HG03521 (cell line): ENCODE data around the gene CALCA.
"Not testable (repeated sequence)": the region's sequence is repeated elsewhere in the genome, so short reads cannot be mapped to it uniquely, and the experiment has no call there.

Experiments
- ATAC-seq: cut with Tn5 transposase; IDR thresholded peaks from one replicate; pipeline ENCODE4 v1.9.1; 2021; ENCODE audit warnings: mild to moderate bottlenecking, moderate library complexity; ENCODE audit not compliant: unreplicated experiment

Gene CALCA, protein sequence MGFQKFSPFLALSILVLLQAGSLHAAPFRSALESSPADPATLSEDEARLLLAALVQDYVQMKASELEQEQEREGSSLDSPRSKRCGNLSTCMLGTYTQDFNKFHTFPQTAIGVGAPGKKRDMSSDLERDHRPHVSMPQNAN

DNA sequence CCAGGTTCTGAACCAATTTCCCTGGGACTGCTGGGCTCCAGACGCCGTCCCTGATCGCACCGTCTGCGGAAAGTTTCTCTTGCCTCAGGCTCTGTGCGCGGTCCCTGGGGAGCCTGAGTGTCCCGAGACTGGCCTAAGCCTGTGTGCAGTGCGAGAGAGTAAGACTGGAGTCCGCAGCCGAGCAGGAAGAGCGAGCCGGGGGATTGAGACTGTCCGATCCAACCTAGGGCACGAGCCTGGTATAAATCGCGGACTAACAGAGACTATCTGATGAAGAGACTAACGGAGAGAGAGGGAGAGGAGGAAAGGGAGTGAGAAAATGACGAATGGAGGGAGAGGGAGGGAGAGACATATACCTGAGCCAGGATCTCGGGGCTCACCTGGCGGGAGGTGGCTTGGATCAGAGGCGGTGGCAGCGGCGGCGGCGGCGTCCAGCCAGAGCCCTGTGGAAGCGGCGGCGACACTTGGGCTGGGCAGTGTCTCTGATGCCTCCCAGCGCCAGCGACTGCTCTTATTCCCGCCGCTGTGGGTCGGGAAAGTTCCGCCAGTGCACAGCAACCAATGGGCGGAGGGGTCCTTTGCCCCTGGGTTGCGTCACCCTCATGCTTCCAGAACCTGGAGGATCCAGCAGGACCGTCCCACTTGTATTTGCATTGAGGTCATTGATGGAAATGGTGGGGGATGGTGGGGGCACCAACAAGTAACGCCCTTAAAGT, at the start of gene CALCA:
TSS of gene CALCA (minus strand) at position 487 of the 716 bp plus-strand sequence. CDS start 1,159 bp downstream, outside the sequence.
- no peak for ATAC-seq

DNA sequence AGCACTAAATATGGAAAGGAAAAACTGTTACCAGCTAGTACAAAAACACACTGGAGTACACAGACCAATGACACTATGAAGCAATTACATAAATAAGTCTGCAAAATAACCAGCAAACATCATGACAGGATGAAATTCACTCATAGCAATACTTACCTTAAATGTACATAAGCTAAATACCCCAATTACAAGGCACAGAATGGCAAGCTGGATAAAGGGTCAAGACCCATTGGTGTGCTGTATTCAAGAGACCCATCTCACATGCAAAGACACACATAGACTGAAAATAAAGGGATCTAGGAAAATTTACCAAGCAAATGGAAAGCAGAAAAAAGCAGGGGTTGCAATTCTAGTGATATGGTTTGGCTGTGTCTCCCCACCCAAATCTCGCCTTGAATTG, 44.0 kb upstream of the CALCA start:
- ATAC-seq = no peak

DNA sequence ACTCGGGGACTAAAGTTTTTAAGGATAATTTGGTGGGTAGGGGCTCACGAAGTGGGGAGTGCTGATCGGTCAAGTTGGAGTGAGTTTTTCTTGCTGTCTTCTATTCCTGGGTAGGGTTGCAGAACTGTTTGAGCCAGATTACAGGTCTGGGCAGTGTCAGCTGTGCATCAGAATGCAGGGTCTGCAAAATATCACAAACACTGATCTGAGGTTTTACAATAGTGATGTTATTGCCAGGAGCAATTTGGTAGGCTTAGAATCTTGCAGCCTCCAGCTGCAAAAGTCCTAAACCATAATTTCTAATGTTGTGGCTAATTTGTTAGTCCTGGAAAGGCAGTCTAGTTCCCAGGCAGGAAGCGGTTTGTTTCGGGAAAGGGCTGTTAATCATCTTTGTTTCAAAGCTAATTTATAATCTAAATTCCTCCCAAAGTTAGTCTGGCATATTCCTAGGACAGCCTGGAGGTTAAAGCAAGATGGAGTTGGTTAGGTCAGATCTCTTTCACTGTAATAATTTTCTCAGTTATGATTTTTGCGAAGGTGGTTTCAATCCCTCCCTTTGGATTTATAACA, 39.7 kb upstream of the CALCA start:
- ATAC-seq = no peak

DNA sequence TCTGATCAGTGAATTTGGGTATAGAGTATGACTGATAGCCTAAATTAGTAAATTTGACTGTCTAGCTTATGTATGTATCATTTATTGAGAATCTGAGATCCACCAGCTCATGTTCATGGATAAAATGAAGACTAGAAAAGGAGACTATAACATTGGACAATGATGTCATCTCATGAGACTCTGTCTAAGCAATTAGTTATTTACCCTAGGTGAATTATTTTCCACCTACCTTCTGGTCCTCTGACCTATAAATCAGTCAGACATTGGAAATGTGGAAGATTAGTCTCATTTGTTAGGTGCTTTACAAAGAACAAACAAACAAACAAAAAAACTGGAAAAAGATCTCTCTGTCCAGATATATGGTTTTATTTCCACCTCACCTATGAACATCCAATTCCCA, 38.7 kb upstream of the CALCA start:
- ATAC-seq = no peak

DNA sequence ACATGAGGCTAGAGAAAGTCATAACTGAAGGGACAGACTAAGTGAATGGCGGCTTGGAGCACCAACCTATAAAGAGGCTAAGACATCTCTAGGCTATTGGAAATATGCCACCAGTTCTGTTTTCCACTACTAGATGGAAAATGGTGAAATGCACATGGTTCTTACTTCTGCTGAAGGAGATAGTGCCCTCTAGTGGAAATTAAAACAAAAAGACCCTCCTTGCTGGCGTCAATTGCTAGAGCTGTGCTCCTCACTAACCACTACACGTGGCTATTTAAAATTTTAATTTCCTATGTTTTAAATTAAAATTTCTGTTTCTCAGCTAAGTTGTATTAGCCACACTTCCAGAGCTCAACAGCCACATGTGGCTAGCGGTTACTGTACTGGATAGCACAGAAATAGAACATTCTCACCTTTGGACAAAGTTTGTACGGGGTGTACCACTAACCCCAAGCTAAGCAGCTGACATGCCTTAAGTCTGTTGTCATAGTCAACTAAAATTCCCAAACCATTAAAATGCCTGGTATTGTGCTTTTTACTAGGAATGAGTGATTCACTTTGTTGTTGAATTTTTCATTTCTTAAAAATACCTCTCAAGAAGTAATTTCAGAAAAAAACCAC, 34.1 kb upstream of the CALCA start:
- ATAC-seq = peak; percentile 61

DNA sequence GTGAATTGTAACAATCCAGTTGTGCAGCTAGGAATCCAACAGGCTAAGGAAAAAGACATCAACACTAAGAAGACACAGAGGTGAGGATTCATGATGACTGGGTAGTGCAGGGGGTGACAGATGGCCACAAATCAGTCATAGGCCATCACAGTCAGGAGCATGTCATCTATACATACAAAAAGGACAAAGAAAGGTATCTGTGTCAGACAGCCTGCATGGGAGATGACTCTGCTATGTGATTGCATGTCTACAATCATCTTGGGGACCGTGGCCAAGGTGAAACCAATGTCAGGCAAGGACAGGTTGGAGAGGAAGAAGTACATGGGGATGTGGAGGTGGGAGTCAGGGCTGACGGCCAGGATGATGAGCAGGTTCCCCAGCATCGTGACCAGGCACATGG, 16.0 kb upstream of the CALCA start:
- ATAC-seq = not testable (repeated sequence)

DNA sequence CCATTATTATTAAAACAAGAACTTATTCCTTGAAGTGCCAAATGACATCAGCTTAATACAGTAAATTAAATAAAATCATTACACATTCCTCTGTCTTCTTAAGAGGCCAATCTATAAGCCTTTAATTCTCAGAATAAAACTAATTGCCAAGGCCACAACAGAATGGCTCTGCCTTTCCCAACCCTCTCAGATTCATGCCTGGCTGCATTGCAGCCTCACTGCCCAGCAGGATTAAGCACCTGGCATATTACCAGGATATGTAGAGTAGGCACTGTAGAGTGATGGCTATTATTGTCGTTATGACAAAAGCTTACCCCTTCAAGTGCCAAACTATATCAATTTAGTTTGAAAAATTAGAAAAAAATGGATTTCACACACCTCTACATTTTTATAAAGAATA, 9.4 kb upstream of the CALCA start:
- no peak for ATAC-seq

DNA sequence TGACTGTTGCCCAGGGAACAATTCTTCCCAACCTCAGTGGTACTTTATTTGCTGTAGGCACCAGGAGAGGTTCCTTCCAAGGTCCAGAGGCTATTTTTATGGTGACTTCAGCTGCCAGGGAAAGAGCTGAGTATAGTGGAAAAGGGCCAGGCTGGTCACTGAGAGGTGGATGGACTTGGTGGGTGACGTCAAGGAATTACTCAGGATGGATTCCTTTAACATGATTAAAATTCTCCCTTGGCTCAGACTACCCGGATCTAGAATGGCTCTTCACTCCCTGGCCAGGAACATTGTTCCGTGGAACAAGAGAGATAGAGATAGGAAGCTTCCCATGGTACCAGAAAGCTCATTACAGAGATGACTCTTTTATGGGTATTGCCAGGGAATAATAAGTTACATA, 8.7 kb upstream of the CALCA start:
- ATAC-seq = no peak

DNA sequence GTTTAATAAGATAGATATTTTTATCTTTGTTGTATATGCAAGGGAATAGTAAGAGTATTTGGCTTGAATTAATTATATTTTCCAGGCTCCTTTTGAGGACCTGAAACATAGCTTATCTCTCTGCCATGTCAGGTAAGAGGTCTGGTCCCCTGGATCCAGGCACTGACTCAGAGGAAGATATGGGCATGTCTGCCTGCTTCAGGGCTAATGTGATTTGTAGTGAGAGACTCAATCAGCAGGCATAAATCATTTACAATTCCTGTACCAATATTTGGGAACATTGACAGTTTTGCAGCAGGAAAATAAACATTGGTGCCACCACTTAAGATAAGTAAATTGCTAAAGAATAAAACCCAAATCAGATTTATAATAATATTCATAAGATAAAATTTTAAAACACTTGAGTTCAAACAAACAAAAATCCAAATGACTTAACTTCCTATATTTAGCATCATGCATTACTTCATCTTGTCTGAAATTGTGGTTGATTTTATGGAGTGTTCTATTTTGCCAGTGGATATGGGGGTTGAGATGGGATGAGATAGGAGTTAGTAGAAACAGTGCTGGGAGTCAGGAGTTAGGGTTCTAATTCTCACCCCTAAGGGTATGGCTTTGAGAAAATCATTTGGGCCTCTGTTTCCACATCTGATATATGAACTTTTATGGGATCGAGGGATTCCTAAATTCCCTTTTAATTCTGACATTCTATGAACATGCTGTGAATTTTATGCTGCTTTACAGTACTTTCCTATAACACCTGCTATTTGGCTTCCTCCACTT, 5.1 kb upstream of the CALCA start:
- no peak for ATAC-seq

DNA sequence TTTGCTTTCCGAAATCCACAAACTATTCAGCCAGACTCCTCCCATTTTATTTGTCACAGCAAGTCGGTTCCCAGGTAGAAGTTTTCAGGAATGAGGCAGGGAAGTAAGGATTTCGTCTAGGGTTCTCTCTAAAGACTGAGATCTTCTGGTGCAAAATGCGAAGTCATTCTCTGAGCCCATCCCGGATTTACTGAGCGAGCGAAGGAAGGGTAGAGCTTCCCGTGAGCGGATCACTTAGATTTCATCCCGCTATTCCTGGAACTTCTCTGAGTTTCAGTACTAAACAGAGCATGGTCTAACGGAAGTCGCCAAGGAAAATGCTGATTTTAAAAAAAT, 3.1 kb upstream of the CALCA start:
- no peak for ATAC-seq

DNA sequence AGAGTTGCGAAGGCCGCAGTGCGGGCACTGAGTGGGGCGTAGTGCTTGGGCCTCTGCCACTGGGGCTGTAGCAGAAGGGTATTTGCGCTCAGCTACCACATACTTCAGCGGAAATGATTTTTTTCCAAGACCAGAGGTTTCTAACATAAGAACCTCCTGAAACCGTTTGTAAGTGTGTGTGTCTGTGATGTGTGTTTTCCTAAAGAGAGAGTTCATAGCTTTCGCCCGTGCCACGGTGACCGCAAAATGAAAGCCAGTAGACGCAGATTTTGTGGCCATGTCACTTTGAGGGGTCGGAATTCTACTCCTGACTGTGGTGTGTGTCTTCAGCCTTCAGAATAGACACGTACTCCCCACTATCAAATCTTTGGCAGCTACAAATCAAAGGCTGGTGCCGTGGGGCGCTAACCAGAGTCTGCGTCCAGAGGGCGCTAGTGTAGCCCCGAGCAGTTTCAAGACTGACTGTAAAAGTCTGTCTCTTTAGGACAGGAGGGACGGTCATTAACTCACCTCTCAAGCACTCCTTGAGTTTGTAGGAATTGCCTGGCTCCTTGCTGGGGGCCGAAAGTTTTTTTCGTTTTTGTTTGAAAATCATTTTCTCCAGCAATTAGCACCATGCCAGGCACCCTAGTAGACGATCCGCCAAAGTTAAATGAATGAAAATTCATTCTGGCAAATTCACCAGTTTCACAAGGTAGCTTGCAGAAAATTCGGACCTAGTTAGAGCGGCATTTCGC, 2.5 kb upstream of the CALCA start:
- ATAC-seq = peak; percentile 39

DNA sequence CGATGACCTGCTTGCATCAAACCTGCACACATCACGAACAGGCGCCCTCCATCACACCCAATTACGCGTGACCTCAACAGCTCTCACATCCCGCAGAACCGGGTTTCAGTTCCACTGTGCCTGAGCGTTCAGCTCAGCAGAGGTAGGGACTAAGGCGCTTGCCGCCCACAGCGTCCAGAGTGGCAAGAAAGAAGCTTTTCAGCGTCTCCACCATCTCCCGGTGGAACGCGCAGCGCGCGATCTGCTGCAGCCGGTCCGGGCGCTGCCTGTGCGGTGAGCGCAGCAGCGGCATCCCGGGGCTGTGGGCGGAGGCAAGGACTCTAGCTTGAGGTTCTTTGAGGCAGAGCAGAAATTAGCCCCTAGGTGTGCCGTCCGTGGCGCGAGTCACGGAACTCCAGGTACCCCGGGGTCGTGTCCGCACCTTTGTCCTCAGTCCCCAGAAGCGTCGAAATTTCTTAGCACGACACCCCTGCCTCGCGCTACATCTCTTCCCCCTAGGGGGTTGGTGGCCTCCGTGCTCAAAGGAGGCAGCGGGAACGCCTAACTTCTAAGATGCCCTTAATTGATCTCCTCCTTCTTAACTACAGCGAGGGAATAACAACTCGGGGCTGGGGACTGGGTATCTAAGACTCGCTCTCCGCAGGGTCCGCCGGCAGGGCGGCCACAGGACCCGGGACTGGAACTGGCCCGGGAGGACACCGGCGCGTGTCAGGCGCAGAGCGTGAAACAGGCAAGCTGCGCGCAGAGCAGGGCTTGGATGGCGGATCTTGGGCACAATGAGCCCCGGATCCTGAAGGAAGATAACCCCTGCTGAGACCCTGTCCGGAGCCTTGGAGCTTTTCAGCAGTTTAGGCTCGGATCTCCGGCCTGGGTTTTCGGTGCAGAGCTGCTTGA, 1.7 kb upstream of the CALCA start:
- ATAC-seq = no peak

DNA sequence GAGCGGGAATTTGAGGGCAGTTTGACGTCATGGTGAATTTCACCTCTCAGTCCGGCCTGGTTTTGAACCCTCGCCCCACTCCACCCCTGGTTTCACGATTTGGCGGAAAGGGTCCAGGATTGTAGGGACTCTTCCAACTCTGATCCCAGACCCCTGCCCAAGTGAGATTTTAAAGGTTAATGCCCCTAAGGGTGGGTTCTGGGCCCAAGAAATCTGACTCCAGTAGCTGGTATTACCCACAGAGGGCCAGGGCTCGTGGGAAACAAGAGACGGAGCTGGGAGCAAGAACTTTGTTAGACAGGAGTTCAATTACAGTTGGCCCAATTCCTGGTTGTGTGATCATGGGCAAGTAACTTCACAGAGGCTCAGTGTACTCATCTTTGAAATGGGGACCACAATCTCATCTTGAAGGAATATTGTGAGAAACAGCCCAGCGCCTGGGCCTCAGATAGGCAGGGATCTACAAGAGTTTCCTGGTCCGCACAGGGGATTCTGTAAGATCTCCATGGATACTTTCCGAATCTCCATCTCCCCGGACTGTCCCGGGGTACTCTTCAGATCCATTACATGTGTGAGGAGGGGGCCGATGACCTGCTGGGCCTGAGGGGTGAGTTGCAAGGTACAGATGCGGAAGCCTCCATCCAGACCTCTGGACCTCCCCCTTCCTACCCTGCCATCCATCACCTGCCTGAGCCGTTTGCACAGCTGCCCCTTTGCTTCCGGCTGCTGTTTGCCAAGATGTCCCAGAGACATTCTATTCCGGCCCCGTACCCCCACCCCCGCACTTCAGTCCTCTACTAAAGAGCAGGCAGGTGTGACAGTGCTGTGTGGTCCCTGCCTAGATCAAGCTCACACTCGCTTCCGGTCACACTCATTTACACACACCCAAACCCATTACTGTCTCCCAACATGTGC, 687 bp upstream of the CALCA start:
- no peak for ATAC-seq

DNA sequence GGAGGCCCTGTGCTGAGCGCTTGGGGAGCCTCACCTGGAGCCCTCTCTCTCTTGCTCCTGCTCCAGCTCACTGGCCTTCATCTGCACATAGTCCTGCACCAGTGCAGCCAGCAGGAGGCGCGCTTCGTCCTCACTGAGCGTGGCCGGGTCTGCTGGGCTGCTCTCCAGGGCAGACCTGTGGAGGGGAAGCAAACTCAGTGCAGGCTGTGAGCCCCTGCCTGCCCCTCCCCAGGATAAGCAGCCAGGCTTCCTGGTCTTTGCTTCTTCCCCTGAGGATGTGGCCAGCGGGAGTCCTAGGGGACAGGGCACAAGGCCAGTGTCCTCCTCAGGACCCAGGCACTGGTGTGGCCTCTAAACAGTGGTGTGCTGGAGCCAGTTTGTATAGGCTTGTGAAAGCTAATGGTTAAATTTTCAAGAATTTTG, 2.2 kb downstream of the CALCA start:
- peak; percentile 56 for ATAC-seq

DNA sequence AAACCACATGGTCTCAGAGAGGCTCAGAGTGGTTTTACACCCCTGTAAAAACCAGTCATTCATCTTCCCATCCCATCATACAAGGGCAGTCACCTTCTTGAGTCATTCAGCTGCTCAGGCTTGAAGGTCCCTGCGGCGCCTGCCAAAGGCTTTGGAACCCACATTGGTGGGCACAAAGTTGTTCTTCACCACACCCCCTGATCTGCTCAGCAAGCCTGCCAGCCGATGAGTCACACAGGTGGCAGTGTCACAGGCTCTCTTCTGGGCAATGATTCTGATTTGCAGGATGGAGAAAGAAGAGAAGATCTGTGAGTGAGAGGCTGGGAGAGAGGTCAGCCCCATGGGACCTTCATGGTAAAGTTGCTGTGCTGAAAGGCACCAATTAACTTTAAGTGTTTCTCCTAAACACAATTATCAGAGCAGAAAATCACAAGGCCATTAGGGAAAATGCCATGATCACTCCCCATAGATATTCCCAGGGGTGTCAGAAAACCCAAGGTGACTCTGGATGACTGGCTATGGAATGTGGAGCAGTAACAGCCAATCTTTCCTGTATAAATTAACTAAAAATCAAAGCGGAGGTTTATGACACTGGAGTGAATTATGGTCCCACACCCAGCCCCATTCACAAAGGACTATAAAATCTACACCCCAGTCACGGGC, 4.4 kb downstream of the CALCA start:
- no peak for ATAC-seq

DNA sequence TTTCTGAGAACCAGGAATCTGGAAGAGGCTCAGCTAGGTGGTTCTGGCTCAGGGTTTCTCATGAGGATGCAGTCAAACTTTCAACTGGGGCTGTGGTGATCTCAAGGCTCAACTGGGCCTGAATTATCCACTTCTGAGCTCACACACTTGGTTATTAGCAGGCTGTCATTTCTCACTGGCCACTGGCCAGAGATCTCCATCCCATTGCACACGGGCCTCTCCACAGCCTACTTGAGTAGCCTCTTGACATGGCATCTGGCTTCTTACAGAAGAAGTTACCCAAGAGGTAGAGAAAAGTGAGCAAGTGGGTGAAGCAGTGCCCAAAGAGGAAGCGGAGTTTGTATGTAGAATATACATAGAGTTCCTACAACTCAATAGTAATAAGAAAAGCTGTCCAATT, 16.0 kb downstream of the CALCA start:
- ATAC-seq = no peak

DNA sequence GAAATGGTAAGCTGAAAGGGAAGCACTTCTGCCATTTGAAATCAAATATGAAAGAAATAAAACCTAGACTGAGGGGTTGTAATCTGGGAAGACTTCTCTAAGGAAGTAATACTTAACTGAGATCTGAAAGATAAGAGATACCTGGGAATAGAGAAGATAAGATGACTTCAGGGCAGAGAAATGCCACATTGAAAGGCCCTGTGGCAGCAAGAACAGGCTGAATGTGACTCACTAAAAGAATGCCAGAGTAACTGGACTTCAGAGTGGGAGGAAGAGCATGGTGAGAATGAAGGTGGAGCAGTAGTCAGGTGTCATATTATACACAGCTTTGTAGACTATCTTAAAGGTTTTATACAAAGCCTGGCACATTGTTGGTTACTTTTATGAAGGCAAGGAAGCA, 17.6 kb downstream of the CALCA start:
- no peak for ATAC-seq

DNA sequence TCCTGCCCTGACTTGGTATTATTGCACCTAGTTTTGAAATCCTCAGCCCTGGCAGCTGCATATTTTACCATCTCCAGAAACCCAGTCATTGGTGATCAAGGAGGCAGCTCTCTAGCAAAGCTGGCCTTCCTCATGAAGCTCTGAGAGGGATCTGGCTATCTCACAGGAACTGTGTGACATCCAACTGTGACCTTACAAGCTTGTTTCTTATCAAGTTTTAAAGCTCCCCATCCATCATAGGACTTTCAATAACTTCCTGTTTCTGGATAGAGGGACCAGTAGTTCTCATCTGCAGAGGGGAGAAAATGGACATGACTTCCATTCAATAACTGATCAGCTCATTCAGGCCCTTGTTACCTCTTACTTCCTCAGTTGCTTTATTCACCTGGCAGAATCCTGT, 18.2 kb downstream of the CALCA start:
- no peak for ATAC-seq
